Left colon (tissue), 2 donors: ENCODE results near the gene MINDY2. TPM values are rescaled to one million over a fixed set of nuclear protein-coding genes. Genes with fewer than 3 reads are reported as not detected.
"Not testable (repeated sequence)": the region's sequence is repeated elsewhere in the genome, so short reads cannot be mapped to it uniquely, and the experiment has no call there.

Experiments used
- ATAC-seq: fragments of 200-7000 bp; cut with Tn5 transposase; one replicate; pipeline ENCODE4 v1.9.1; 2020; ENCODE audit warnings: mild to moderate bottlenecking, moderate library complexity
- DNase-seq, 2 donors: peaks; one replicate each; pipeline ENCODE4 v3.0.0-alpha.2; 2020
- intact Hi-C, 2 donors: fragments of 100-400 bp; cut with DNase I in 1 of 2; cut with micrococcal nuclease in 1 of 2; formaldehyde crosslinking; loops; one replicate each; pipeline versions ENCODE4 v1.11.2 to v1.14.0; 2022; cut with DNase I, micrococcal nuclease
- total RNA-seq, 2 donors: library from RNA; stranded (reverse); fragmentation: NEBNext Ultra II Directional; extraction: Animal tissue kit (Norgen Biotek cat#: 25700); gene quantifications; one replicate each; pipeline ENCODE4 v1.2.1, GENCODE V29; 2021
- donor health status: DM: no; HTN: no; CAD: no.
- donor health status: DM: yes; HTN: yes; CAD: no.

Gene MINDY2
- total RNA-seq, 2 donors from 2014 or later: 9.0 to 14.1 TPM

GRCh38 chr15:58785355-58785754, 14.3 kb downstream of the MINDY2 start:
- intact Hi-C loops: no loop called here
- no peak for DNase-seq
- ATAC-seq: no peak

GRCh38 chr15:58788056-58788710, 17.1 kb downstream of the MINDY2 start:
- DNase-seq (no peak), ATAC-seq (no peak)
- intact Hi-C loops: no loop called here

- ATAC-seq: no peak
- DNase-seq: no peak
- intact Hi-C loops: no loop called here
Observed at GRCh38 chr15:58793862-58794261, 22.8 kb downstream of the MINDY2 start.

- intact Hi-C loops: no loop called here
- ATAC-seq: no peak
- DNase-seq: no peak
Observed at GRCh38 chr15:58795825-58796224, 24.7 kb downstream of the MINDY2 start.

- ATAC-seq: no peak
- intact Hi-C loops: no loop called here
- no peak for DNase-seq
Observed at GRCh38 chr15:58797505-58797904, 26.4 kb downstream of the MINDY2 start.

GRCh38 chr15:58805095-58805494, 34.0 kb downstream of the MINDY2 start:
- intact Hi-C loops: no loop called here
- ATAC-seq: no peak
- no peak for DNase-seq

- intact Hi-C loops, ATAC-seq, DNase-seq: not testable (repeated sequence)
Observed at GRCh38 chr15:58823267-58823666, 52.2 kb downstream of the MINDY2 start.

GRCh38 chr15:58830556-58830955, 59.5 kb downstream of the MINDY2 start:
- ATAC-seq (no peak), DNase-seq (no peak)
- intact Hi-C loops: no loop called here

GRCh38 chr15:58833681-58834426, 62.8 kb downstream of the MINDY2 start:
- DNase-seq, intact Hi-C loops, ATAC-seq: not testable (repeated sequence)

- ATAC-seq (peak; percentile 46), DNase-seq (no peak)
- intact Hi-C loops: no loop called here
Observed at GRCh38 chr15:58839485-58839884, 68.4 kb downstream of the MINDY2 start.

GRCh38 chr15:58840048-58840447, 68.9 kb downstream of the MINDY2 start:
- DNase-seq (no peak), ATAC-seq (no peak)
- intact Hi-C loops: no loop called here

- DNase-seq (no peak), ATAC-seq (no peak)
- intact Hi-C loops: no loop called here
Observed at GRCh38 chr15:58842713-58843396, 71.8 kb downstream of the MINDY2 start.

- intact Hi-C loops, DNase-seq, ATAC-seq: not testable (repeated sequence)
Observed at GRCh38 chr15:58851205-58851604, 80.1 kb downstream of the MINDY2 start.

GRCh38 chr15:58852347-58852746, 81.2 kb downstream of the MINDY2 start:
- ATAC-seq (peak; percentile 78), DNase-seq (no peak)
- intact Hi-C loops: no loop called here

GRCh38 chr15:58854593-58854992, 83.5 kb downstream of the MINDY2 start:
- intact Hi-C loops: no loop called here
- ATAC-seq (no peak), DNase-seq (no peak)

- intact Hi-C loops: no loop called here
- no peak for DNase-seq
- no peak for ATAC-seq
Observed at GRCh38 chr15:58856086-58856485, 85.0 kb downstream of the MINDY2 start.

- DNase-seq, intact Hi-C loops, ATAC-seq: not testable (repeated sequence)
Observed at GRCh38 chr15:58856621-58857020, 85.5 kb downstream of the MINDY2 start.

- ATAC-seq: no peak
- intact Hi-C loops: no loop called here
- no peak for DNase-seq
Observed at GRCh38 chr15:58862326-58862725, 91.2 kb downstream of the MINDY2 start.

GRCh38 chr15:58864602-58865424, 93.7 kb downstream of the MINDY2 start:
- DNase-seq (no peak), ATAC-seq (no peak)
- intact Hi-C loops: no loop called here
